ENCODE measurements around the gene HID1. TPM values are rescaled to one million over a fixed set of nuclear protein-coding genes. Genes with fewer than 3 reads are reported as not detected.
"Not testable (repeated sequence)": the region's sequence is repeated elsewhere in the genome, so short reads cannot be mapped to it uniquely, and the experiment has no call there.

Gene HID1
- total RNA-seq, 1 donor from 2014 or later = 28.5 TPM

DNA sequence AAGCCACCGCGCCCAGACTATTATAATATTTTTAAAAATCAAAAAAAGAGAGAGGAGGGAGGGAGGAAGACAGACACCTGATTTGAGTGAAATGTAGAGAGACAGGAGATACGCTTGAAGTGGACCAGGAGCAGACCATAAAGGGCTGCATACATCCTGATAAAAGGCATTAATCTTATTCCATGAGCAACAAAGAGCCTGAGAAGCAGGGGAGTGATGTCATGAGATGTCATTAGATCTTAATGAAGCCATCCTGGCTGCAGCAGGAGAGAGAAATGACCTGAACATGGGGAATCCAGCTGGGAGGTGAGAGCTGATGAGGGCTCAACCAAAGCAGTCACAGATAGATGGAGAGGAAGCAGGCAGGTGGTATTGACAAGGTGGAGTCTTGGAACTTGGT is 5.2 kb upstream of the HID1 start:
- no peaks in the 10 kb centered on the region for H3K36me3 ChIP-seq (ENCODE audit: control insufficient read depth, insufficient read depth, low read length)
- TF ChIP-seq, protein P1, sequence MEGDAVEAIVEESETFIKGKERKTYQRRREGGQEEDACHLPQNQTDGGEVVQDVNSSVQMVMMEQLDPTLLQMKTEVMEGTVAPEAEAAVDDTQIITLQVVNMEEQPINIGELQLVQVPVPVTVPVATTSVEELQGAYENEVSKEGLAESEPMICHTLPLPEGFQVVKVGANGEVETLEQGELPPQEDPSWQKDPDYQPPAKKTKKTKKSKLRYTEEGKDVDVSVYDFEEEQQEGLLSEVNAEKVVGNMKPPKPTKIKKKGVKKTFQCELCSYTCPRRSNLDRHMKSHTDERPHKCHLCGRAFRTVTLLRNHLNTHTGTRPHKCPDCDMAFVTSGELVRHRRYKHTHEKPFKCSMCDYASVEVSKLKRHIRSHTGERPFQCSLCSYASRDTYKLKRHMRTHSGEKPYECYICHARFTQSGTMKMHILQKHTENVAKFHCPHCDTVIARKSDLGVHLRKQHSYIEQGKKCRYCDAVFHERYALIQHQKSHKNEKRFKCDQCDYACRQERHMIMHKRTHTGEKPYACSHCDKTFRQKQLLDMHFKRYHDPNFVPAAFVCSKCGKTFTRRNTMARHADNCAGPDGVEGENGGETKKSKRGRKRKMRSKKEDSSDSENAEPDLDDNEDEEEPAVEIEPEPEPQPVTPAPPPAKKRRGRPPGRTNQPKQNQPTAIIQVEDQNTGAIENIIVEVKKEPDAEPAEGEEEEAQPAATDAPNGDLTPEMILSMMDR (IDR thresholded peaks at IDR 0.05; ENCODE audit: insufficient read depth, low read length, poor library complexity, severe bottlenecking) = no peak
- no peak overlapping the region for H3K4me3 ChIP-seq (ENCODE audit: low read depth, low read length)
- peaks cover 11% of the 10 kb centered on the region for H3K27me3 ChIP-seq (ENCODE audit: control insufficient read depth, insufficient read depth, low read length)
- no peak for DNase-seq (ENCODE audit: low read depth)

DNA sequence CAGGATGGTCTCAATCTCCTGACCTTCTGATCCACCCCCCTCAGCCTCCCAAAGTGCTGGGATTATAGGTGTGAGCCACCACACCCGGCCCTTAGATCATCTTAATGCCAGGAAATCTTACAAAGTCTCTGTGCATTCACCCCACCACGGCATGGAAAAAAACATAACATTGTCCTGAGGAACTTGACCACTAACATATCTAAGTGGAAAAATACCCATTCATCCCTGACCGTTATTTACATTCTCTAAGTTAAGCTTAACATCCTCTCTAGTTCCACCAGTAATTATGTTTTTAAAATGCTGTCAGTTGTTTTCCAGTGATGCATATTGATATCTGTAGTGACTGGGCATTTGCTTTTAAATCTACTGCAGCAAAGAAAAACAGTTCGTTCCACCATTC is 3.4 kb upstream of the HID1 start:
- DNase-seq (ENCODE audit: low read depth) = no peak
- H3K4me3 ChIP-seq (ENCODE audit: low read depth, low read length) = no peak overlapping the region
- no peaks in the 10 kb centered on the region for H3K36me3 ChIP-seq (ENCODE audit: control insufficient read depth, insufficient read depth, low read length)
- H3K27me3 ChIP-seq (ENCODE audit: control insufficient read depth, insufficient read depth, low read length) = peaks cover 16% of the 10 kb centered on the region
- TF ChIP-seq, protein P1 (IDR thresholded peaks at IDR 0.05; ENCODE audit: insufficient read depth, low read length, poor library complexity, severe bottlenecking) = no peak

DNA sequence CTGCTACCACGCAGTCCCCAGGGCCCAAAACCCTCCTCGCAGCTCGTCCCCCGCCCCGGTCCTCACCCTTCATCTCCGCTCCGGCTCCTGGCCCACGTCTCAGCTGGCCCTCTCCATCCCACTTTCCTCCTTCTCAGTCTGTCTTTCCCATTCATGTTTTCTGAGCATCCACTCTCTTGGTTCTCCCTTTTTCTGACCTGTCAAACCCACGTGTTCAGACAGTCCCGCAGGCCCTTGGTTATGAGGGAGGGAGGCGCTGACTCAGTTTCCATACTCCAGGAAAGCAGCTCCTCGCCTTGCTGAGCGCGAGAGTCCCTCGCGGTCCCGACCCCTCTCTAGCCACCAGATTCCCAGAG is 392 bp upstream of the HID1 start:
- TF ChIP-seq, protein P1 (IDR thresholded peaks at IDR 0.05; ENCODE audit: insufficient read depth, low read length, poor library complexity, severe bottlenecking) = no peak
- no peak for DNase-seq (ENCODE audit: low read depth)
- no peaks in the 10 kb centered on the region for H3K36me3 ChIP-seq (ENCODE audit: control insufficient read depth, insufficient read depth, low read length)
- H3K4me3 ChIP-seq (ENCODE audit: low read depth, low read length) = peak overlapping the region; percentile 69
- H3K27me3 ChIP-seq (ENCODE audit: control insufficient read depth, insufficient read depth, low read length) = peaks cover 16% of the 10 kb centered on the region

DNA sequence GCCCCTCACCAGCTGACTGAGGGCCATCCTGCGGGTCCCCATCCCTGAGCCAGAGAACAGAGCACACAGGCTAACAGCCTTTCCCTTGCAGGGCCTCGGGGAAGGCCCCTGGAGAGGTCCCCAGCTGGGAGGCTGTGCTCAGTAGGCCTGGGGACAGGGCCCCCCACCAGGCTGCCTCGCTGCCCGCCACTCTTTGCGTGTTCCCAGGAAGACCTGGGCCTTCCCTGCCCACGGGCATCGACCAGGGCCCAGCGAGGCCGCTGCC is 785 bp downstream of the HID1 start:
- TF ChIP-seq, protein P1 (IDR thresholded peaks at IDR 0.05; ENCODE audit: insufficient read depth, low read length, poor library complexity, severe bottlenecking) = no peak
- Histone ChIP-seq H3K27me3 (ENCODE audit: control insufficient read depth, insufficient read depth, low read length) (peaks cover 16% of the 10 kb centered on the region), H3K4me3 (ENCODE audit: low read depth, low read length) (peak overlapping the region; percentile 69), H3K36me3 (ENCODE audit: control insufficient read depth, insufficient read depth, low read length) (no peaks in the 10 kb centered on the region)
- no peak for DNase-seq (ENCODE audit: low read depth)

DNA sequence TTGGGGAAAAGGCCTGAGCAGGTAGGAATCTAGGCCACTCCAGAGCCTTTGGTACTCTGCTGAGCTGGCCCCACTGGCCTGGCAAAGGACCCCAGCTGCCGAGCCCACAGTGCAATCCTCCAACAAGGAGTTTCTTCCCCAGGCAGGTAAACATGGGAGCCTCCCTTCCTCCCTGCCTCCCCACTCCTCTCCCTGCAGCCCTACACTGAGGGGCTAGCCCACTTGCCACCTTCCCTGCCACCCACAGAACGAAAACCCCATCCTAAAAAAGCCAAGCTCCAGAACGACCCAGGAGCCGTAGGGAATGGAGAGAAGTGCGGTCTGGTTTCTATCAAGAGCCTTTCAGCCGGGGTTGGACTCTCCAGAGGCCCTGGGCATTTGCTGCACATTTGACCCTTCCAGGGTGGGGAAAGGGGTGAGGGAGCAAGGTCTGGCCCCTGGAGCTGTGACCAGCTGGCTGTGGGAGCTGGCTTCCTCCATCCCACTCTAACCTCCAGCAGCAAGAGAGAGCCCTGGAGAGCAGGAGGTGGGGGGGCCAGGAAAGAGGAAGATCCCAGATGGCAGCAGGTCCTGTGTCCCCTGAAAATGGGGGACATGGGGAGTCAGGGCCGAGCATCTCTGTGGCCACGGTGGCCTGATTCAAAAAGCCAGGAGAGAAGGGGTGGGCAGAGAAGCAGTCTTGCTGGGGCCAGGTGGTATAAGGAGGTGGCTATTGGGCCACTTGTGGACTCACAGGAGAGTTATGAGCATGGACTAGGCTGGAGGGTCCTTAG is 1.3 kb downstream of the HID1 start:
- TF ChIP-seq, protein P1 (IDR thresholded peaks at IDR 0.05; ENCODE audit: insufficient read depth, low read length, poor library complexity, severe bottlenecking) = no peak
- Histone ChIP-seq H3K4me3 (ENCODE audit: low read depth, low read length) (peak overlapping the region; percentile 69), H3K36me3 (ENCODE audit: control insufficient read depth, insufficient read depth, low read length) (no peaks in the 10 kb centered on the region), H3K27me3 (ENCODE audit: control insufficient read depth, insufficient read depth, low read length) (peaks cover 16% of the 10 kb centered on the region)
- DNase-seq (ENCODE audit: low read depth) = no peak

DNA sequence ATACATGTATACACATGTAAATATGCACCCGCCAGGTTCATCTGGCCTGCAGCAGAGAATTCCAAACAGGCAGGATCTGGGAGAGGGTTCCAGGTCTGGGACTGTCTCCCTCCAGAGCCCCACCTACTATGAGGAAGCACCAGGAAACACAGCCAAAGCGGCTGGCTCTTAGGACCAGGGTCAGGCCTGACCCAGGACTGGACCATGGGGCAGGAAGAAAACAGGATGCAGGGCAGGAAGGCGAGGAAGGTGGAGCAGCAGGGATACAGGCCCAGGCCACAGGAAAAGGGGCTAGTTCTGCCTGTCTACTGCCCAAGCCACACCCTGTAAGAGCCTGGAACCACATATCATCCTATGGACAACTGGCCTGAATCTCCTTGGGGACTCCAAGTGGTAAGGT is 2.2 kb downstream of the HID1 start:
- Histone ChIP-seq H3K36me3 (ENCODE audit: control insufficient read depth, insufficient read depth, low read length) (no peaks in the 10 kb centered on the region), H3K4me3 (ENCODE audit: low read depth, low read length) (no peak overlapping the region), H3K27me3 (ENCODE audit: control insufficient read depth, insufficient read depth, low read length) (peaks cover 16% of the 10 kb centered on the region)
- no peak for DNase-seq (ENCODE audit: low read depth)
- TF ChIP-seq, protein P1 (IDR thresholded peaks at IDR 0.05; ENCODE audit: insufficient read depth, low read length, poor library complexity, severe bottlenecking) = no peak

DNA sequence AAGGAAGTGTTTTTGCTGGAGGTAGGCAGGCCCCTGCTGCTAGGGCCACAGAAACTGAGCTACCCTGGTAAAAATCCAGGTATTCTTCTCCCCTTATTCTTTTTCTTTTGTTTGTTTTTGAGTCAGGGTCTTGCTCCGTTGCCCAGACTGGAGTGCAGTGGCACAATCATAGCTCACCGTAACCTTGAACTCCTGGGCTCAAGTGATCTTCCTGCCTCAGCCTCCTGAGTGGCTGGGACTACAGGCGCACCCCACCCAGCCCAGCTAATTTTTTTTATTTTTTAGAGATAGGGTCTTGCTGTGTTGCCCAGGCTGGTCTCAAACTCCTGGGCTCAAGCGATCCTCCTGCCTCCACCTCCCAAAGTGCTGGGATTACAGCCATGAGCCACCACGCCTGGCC is 3.1 kb downstream of the HID1 start:
- H3K36me3 ChIP-seq (ENCODE audit: control insufficient read depth, insufficient read depth, low read length); DNase-seq (ENCODE audit: low read depth); H3K4me3 ChIP-seq (ENCODE audit: low read depth, low read length): not testable (repeated sequence)
- peaks cover 15% of the 10 kb centered on the region for H3K27me3 ChIP-seq (ENCODE audit: control insufficient read depth, insufficient read depth, low read length)
